Ovary (tissue), 9 donors: ENCODE data around the gene XYLT1. TPM values are rescaled to one million over a fixed set of nuclear protein-coding genes. Genes with fewer than 3 reads are reported as not detected.

Experiments used
- DNase-seq, 5 donors: peaks; one replicate each; pipeline ENCODE4 v3.0.0-alpha.2; 2019 to 2020
- H3K27ac ChIP-seq, 2 donors: fragments of 200-600 bp; one replicate each; pipeline versions ENCODE4 v1.5.1 to v1.8.0; 2019 to 2022
- H3K27me3 ChIP-seq: fragments of 200-600 bp; one replicate; pipeline ENCODE4 v1.8.0; 2022
- H3K36me3 ChIP-seq: fragments of 200-600 bp; sonication (generic); one replicate; pipeline ENCODE4 v1.5.1; 2019
- H3K4me1 ChIP-seq: one replicate; pipeline ENCODE4 v1.8.1; 2013; ENCODE audit warnings: mild to moderate bottlenecking, moderate library complexity; ENCODE audit not compliant: insufficient read depth
- H3K4me3 ChIP-seq: fragments of 200-600 bp; sonication (generic); one replicate; pipeline ENCODE4 v1.5.1; 2017
- H3K9me3 ChIP-seq, 2 donors: fragments of 200-600 bp in 1 of 2; sonication (generic) in 1 of 2; one replicate each; pipeline versions ENCODE4 v1.5.1 to v1.8.1; 2013 to 2019; ENCODE audit warnings: mild to moderate bottlenecking in 1 of 2, moderate library complexity in 1 of 2
- CTCF ChIP-seq, 3 donors: fragments of 450-650 bp in 2 of 3; fragments of 200-600 bp in 1 of 3; IDR thresholded peaks; one replicate each; pipeline versions ENCODE4 v1.5.1 to v1.8.0; 2016 to 2022; ENCODE audit warnings: antibody characterized with exemption in 3 of 3, mild to moderate bottlenecking in 1 of 3
- EP300 ChIP-seq: sonication (generic); formaldehyde crosslinking; IDR thresholded peaks from one replicate; pipeline ENCODE4 v1.6.1; 2017; ENCODE audit warnings: antibody characterized with exemption
- POLR2A ChIP-seq: fragments of 450-650 bp; IDR thresholded peaks from one replicate; pipeline ENCODE4 v1.6.1; 2017; ENCODE audit warnings: antibody characterized with exemption, mild to moderate bottlenecking, moderate library complexity
- WGBS, 3 donors: extraction: QIAGEN DNeasy Blood & Tissue Kit in 1 of 3; methylation state at CpG; one replicate each; pipeline versions ENCODE4 v1.1.5 to v1.1.7; 2013 to 2017; 5-methylcytosine and 5-hydroxymethylcytosine counted together
- intact Hi-C, 4 donors: fragments of 100-400 bp; cut with DNase I; formaldehyde crosslinking; loops; one replicate each; pipeline versions ENCODE4 v1.11.0 to v1.15.1; 2022 to 2023
- polyA plus RNA-seq, 2 donors: library from polyadenylated mRNA; stranded (reverse); fragments of 200-250 nt in 1 of 2; fragments of 350-450 nt in 1 of 2; fragmentation: Illumina TruSeq in 1 of 2; extraction: RNeasy Lipid Tissue Mini Kit (QIAGEN cat#74804) in 1 of 2; gene quantifications; one replicate each; pipeline ENCODE4 v1.2.3, GENCODE V29; 2013 to 2014
- total RNA-seq, 7 donors: library from RNA; depleted of rRNA in 2 of 7; stranded (reverse); fragments of >200 nt in 2 of 7; fragmentation: NEBNext Ultra II Directional in 3 of 7; extraction: Animal tissue kit (Norgen Biotek cat#: 25700) in 3 of 7; gene quantifications; one replicate each; pipeline versions ENCODE4 v1.1.0 to v1.2.4, GENCODE V29; 2016 to 2023
- donor health status: DM: no; HTN: no; CAD: no; lungs with moderate emphysema.
- donor health status: DM: no; HTN: no; CAD: no.
- donor health status: Bipolar disorder and iron deficiency.
- donor health status: DM: yes; HTN: yes; CAD: no.
- donor health status: DM: no; HTN: no; CAD: no.
- donor health status: DM: yes; HTN: yes; CAD: no.

Gene XYLT1
- total and polyA plus RNA-seq, 9 donors, result 3.2 to 38.0 (median 17.3) TPM

- TF ChIP-seq CTCF (IDR thresholded peaks at IDR 0.05), result no peak
- TF ChIP-seq EP300, result no peak
- no peak for TF ChIP-seq POLR2A
- Histone ChIP-seq H3K36me3 (no peaks in the 10 kb centered on the region), H3K27ac (no peak overlapping the region), H3K4me1 (peaks cover 13% of the 10 kb centered on the region), H3K4me3 (no peak overlapping the region), H3K27me3 (no peaks in the 10 kb centered on the region), H3K9me3 (no peaks in the 10 kb centered on the region)
- WGBS, 3 donors, result 67 to 85% (median 68%) methylated on average over 3 of the region's 3 CpGs
- intact Hi-C loops, result no loop called here
- DNase-seq, result no peak
Observed at GRCh38 chr16:17365591-17366298, 105.0 kb downstream of the XYLT1 start.

- H3K4me1 ChIP-seq, result peaks cover 13% of the 10 kb centered on the region
- 87 to 90% (median 87%) methylated on average over 4 of the region's 4 CpGs for WGBS, 3 donors
- intact Hi-C loops, result no loop called here
Observed at GRCh38 chr16:17365211-17365541, 105.6 kb downstream of the XYLT1 start.

GRCh38 chr16:17364319-17365210 lies 106.2 kb downstream of the XYLT1 start:
- WGBS, 3 donors, result 32 to 34% (median 34%) methylated on average over 18 of the region's 18 CpGs
- no peak overlapping the region for H3K4me3 ChIP-seq
- DNase-seq, result peak in 1 of 5 donors; percentile 18
- H3K36me3 ChIP-seq, result no peaks in the 10 kb centered on the region
- H3K27me3 ChIP-seq, result no peaks in the 10 kb centered on the region
- peaks cover 11% of the 10 kb centered on the region for H3K4me1 ChIP-seq
- TF ChIP-seq CTCF (IDR thresholded peaks at IDR 0.05) (no peak), POLR2A (no peak)
- intact Hi-C loops, result no loop called here
- no peak overlapping the region for H3K27ac ChIP-seq
- H3K9me3 ChIP-seq, result no peaks in the 10 kb centered on the region

More at GRCh38 chr16:17365211-17365541, 105.6 kb downstream of the XYLT1 start:
- no peak overlapping the region for H3K4me3 ChIP-seq
- H3K36me3 ChIP-seq, result no peaks in the 10 kb centered on the region
- H3K27ac ChIP-seq, result no peak overlapping the region
- TF ChIP-seq CTCF (IDR thresholded peaks at IDR 0.05) (no peak), POLR2A (no peak), EP300 (no peak)
- H3K9me3 ChIP-seq, result no peaks in the 10 kb centered on the region
- no peak for DNase-seq
- no peaks in the 10 kb centered on the region for H3K27me3 ChIP-seq

GRCh38 chr16:17362946-17363345 lies 107.8 kb downstream of the XYLT1 start:
- no peak for DNase-seq
- Histone ChIP-seq H3K27ac (no peak overlapping the region), H3K27me3 (no peaks in the 10 kb centered on the region), H3K4me1 (peaks cover 11% of the 10 kb centered on the region), H3K9me3 (no peaks in the 10 kb centered on the region), H3K4me3 (no peak overlapping the region), H3K36me3 (no peaks in the 10 kb centered on the region)
- intact Hi-C loops, result no loop called here
- WGBS, 3 donors, result 76 to 91% (median 90%) methylated on average over 4 of the region's 4 CpGs
- TF ChIP-seq EP300 (no peak), CTCF (IDR thresholded peaks at IDR 0.05) (no peak), POLR2A (no peak)
